A673 (cell line): Measurements from ENCODE around the gene TSC22D3. TPM values are rescaled to one million over a fixed set of nuclear protein-coding genes. Genes with fewer than 3 reads are reported as not detected.

ENCODE experiments used
- BruUV-seq: library from RNA; stranded (reverse); fragments of 400-500 nt; replicated peaks from 2 replicates; lab custom pipeline; 2021; lab: Mats Ljungman, UMichigan
- CTCF ChIA-PET: fragments of 300-600 bp; sonication (Branson Sonifier 250); formaldehyde crosslinking; loops from one replicate; lab custom pipeline; 2022; ENCODE audit warnings: antibody characterized with exemption; lab: Charles Lee
- POLR2A ChIA-PET: fragments of 300-600 bp; sonication (Branson Sonifier 250); formaldehyde crosslinking; loops from one replicate; lab custom pipeline; 2022; ENCODE audit warnings: antibody characterized with exemption; ENCODE audit not compliant: low non-redundant PET; lab: Charles Lee
- DNase-seq: peaks from one replicate; pipeline ENCODE4 v3.0.0-alpha.2; 2015; ENCODE audit warnings: low spot score
- H3K27ac ChIP-seq: fragments of 200-600 bp; sonication (generic); 2 replicates; pipeline ENCODE4 v1.5.1; 2016; ENCODE audit warnings: mixed run types, low read depth, mild to moderate bottlenecking, mixed read lengths, antibody characterized with exemption, low read length; ENCODE audit not compliant: poor library complexity, severe bottlenecking
- H3K27me3 ChIP-seq: fragments of 200-600 bp; sonication (generic); replicated peaks from 2 replicates; pipeline ENCODE4 v1.6.1; 2017; ENCODE audit warnings: mixed run types, low read depth, mild to moderate bottlenecking, mixed read lengths, antibody characterized with exemption, low read length; ENCODE audit not compliant: insufficient read depth, poor library complexity
- H3K36me3 ChIP-seq: fragments of 200-600 bp; sonication (generic); 2 replicates; pipeline ENCODE4 v1.6.1; 2016; ENCODE audit warnings: mixed run types, mild to moderate bottlenecking, mixed read lengths, antibody characterized with exemption, low read length; ENCODE audit not compliant: insufficient read depth, poor library complexity, severe bottlenecking
- H3K4me1 ChIP-seq: fragments of 200-600 bp; sonication (generic); 2 replicates; pipeline ENCODE4 v1.6.1; 2017; ENCODE audit warnings: mixed run types, mild to moderate bottlenecking, mixed read lengths, antibody characterized with exemption, low read length; ENCODE audit not compliant: insufficient read depth, poor library complexity, severe bottlenecking
- H3K4me3 ChIP-seq: fragments of 200-600 bp; sonication (generic); 2 replicates; pipeline ENCODE4 v1.5.1; 2016; ENCODE audit warnings: low read depth, mixed run types, mild to moderate bottlenecking, mixed read lengths, low read length; ENCODE audit not compliant: poor library complexity, severe bottlenecking
- H3K9me3 ChIP-seq: fragments of 200-600 bp; sonication (generic); 2 replicates; pipeline ENCODE4 v1.6.1; 2016; ENCODE audit warnings: mixed run types, low read depth, mild to moderate bottlenecking, mixed read lengths, antibody characterized with exemption, low read length; ENCODE audit not compliant: poor library complexity, severe bottlenecking
- CTCF ChIP-seq: fragments of 300-800, 200-600 bp; sonication (generic); conservative IDR thresholded peaks from 2 replicates; pipeline ENCODE4 v1.5.1; 2017; ENCODE audit warnings: low read depth, mild to moderate bottlenecking, antibody characterized with exemption, low read length, moderate library complexity, mixed read lengths
- EZH2 ChIP-seq: fragments of 200-600 bp; sonication (generic); IDR thresholded peaks from 2 replicates; pipeline ENCODE4 v1.6.1; 2017; ENCODE audit warnings: borderline replicate concordance, low read depth, mild to moderate bottlenecking, mixed read lengths, antibody characterized with exemption, low read length; ENCODE audit not compliant: poor library complexity, severe bottlenecking
- intact Hi-C: fragments of 100-400 bp; cut with micrococcal nuclease; formaldehyde crosslinking; loops from one replicate; pipeline ENCODE4 v1.10.0; 2022; ENCODE audit not compliant: unreplicated experiment
- total RNA-seq: library from RNA; stranded (reverse); gene quantifications from 2 replicates; pipeline ENCODE4 v1.2.3, GENCODE V29; 2021

The TSC22D3 gene
- total RNA-seq, 1 experiment from 2014 or later, result 10.6 TPM

GRCh38 chrX:107710617-107711391 is 64.8 kb downstream of the TSC22D3 start:
- Histone ChIP-seq H3K27ac (no peak overlapping the region), H3K27me3 (no peaks in the 10 kb centered on the region), H3K4me1 (no peaks in the 10 kb centered on the region), H3K9me3 (no peaks in the 10 kb centered on the region), H3K36me3 (no peaks in the 10 kb centered on the region), H3K4me3 (no peak overlapping the region)
- POLR2A ChIA-PET, result no interaction called here
- CTCF ChIA-PET, result no interaction called here
- peak; percentile 9 for DNase-seq
- TF ChIP-seq EZH2, result no peak
- TF ChIP-seq CTCF, result no peak
- intact Hi-C loops, result no loop called here
- no TSS peak for BruUV-seq

GRCh38 chrX:107709266-107709806 is 66.3 kb downstream of the TSC22D3 start:
- intact Hi-C loops, result no loop called here
- POLR2A ChIA-PET, result no interaction called here
- no TSS peak for BruUV-seq

GRCh38 chrX:107708762-107709161 is 66.8 kb downstream of the TSC22D3 start:
- TF ChIP-seq EZH2 (no peak), CTCF (no peak)
- no peaks in the 10 kb centered on the region for H3K27me3 ChIP-seq
- H3K4me1 ChIP-seq, result no peaks in the 10 kb centered on the region
- no peaks in the 10 kb centered on the region for H3K9me3 ChIP-seq
- no peak for DNase-seq
- CTCF ChIA-PET, result no interaction called here
- BruUV-seq, result no TSS peak
- no peaks in the 10 kb centered on the region for H3K36me3 ChIP-seq
- no peak overlapping the region for H3K4me3 ChIP-seq
- POLR2A ChIA-PET, result no interaction called here
- intact Hi-C loops, result no loop called here
- H3K27ac ChIP-seq, result no peak overlapping the region

More at GRCh38 chrX:107709266-107709806, 66.3 kb downstream of the TSC22D3 start:
- TF ChIP-seq CTCF (no peak), EZH2 (no peak)
- H3K9me3 ChIP-seq, result no peaks in the 10 kb centered on the region
- H3K27me3 ChIP-seq, result no peaks in the 10 kb centered on the region
- H3K4me1 ChIP-seq, result no peaks in the 10 kb centered on the region
- H3K4me3 ChIP-seq, result no peak overlapping the region
- no peak overlapping the region for H3K27ac ChIP-seq
- no peaks in the 10 kb centered on the region for H3K36me3 ChIP-seq
- CTCF ChIA-PET, result no interaction called here
- DNase-seq, result no peak
